H9 (cell line): ENCODE results near the gene RASAL1. TPM values are rescaled to one million over a fixed set of nuclear protein-coding genes. Genes with fewer than 3 reads are reported as not detected.

ENCODE experiments used
- DNase-seq: peaks from one replicate; pipeline ENCODE4 v3.0.0-alpha.2; 2017
- H2AFZ ChIP-seq: one replicate; pipeline ENCODE4 v1.6.1; 2013; ENCODE audit warnings: mild to moderate bottlenecking, low read length, control low read depth, moderate library complexity
- H2AK5ac ChIP-seq: 2 replicates; pipeline ENCODE4 v1.6.1; 2013; ENCODE audit warnings: low read length, control low read depth, mixed read lengths; ENCODE audit not compliant: insufficient read length
- H2BK120ac ChIP-seq: one replicate; pipeline ENCODE4 v1.6.1; 2013; ENCODE audit warnings: low read depth, mild to moderate bottlenecking, low read length, control low read depth, inconsistent platforms; ENCODE audit not compliant: poor library complexity, severe bottlenecking
- H2BK12ac ChIP-seq: 2 replicates; pipeline ENCODE4 v1.6.1; 2013; ENCODE audit warnings: low read length, control low read depth, mixed read lengths, low read depth; ENCODE audit not compliant: insufficient read length
- H2BK15ac ChIP-seq: 2 replicates; pipeline ENCODE4 v1.6.1; 2013; ENCODE audit warnings: low read depth, low read length, control low read depth
- H2BK20ac ChIP-seq: one replicate; pipeline ENCODE4 v1.6.1; 2013; ENCODE audit warnings: low read depth, mild to moderate bottlenecking, low read length, control low read depth, inconsistent platforms; ENCODE audit not compliant: poor library complexity, severe bottlenecking
- H2BK5ac ChIP-seq: 2 replicates; pipeline ENCODE4 v1.6.1; 2013; ENCODE audit warnings: low read length, control low read depth, mixed read lengths; ENCODE audit not compliant: insufficient read length
- H3K14ac ChIP-seq: 2 replicates; pipeline ENCODE4 v1.6.1; 2013; ENCODE audit warnings: low read length, control low read depth; ENCODE audit not compliant: insufficient read depth
- H3K18ac ChIP-seq: 2 replicates; pipeline ENCODE4 v1.6.1; 2013; ENCODE audit warnings: low read depth, mild to moderate bottlenecking, mixed read lengths, low read length, control low read depth; ENCODE audit not compliant: insufficient read length
- H3K23ac ChIP-seq: 2 replicates; pipeline ENCODE4 v1.6.1; 2013; ENCODE audit warnings: low read length, control low read depth, mixed read lengths, low read depth; ENCODE audit not compliant: insufficient read length
- H3K23me2 ChIP-seq: 2 replicates; pipeline ENCODE4 v1.6.1; 2013; ENCODE audit warnings: low read depth, mild to moderate bottlenecking, mixed read lengths, low read length, control low read depth; ENCODE audit not compliant: insufficient read length, poor library complexity, severe bottlenecking
- H3K27ac ChIP-seq: 2 replicates; pipeline ENCODE4 v1.5.1; 2013; ENCODE audit warnings: low read length, control low read depth, mixed read lengths, low read depth; ENCODE audit not compliant: insufficient read length
- H3K27me3 ChIP-seq: 2 replicates; pipeline ENCODE4 v1.6.1; 2013; ENCODE audit warnings: low read length, control low read depth, inconsistent platforms; ENCODE audit not compliant: insufficient read depth
- H3K4ac ChIP-seq: 2 replicates; pipeline ENCODE4 v1.6.1; 2013; ENCODE audit warnings: low read depth, mild to moderate bottlenecking, control low read depth, inconsistent platforms, low read length, moderate library complexity
- H3K4me1 ChIP-seq: 2 replicates; pipeline ENCODE4 v1.6.1; 2013; ENCODE audit warnings: low read length, control low read depth, inconsistent platforms; ENCODE audit not compliant: insufficient read depth
- H3K4me2 ChIP-seq: 2 replicates; pipeline ENCODE4 v1.6.1; 2013; ENCODE audit warnings: low read length, control low read depth, mixed read lengths; ENCODE audit not compliant: insufficient read length, insufficient read depth
- H3K56ac ChIP-seq: 2 replicates; pipeline ENCODE4 v1.6.1; 2013; ENCODE audit warnings: low read depth, mild to moderate bottlenecking, mixed read lengths, low read length, control low read depth; ENCODE audit not compliant: insufficient read length
- H3K79me1 ChIP-seq: 2 replicates; pipeline ENCODE4 v1.6.1; 2013; ENCODE audit warnings: low read depth, mild to moderate bottlenecking, moderate library complexity, low read length, control low read depth, inconsistent platforms; ENCODE audit not compliant: insufficient read depth, poor library complexity, severe bottlenecking
- H3K79me2 ChIP-seq: 2 replicates; pipeline ENCODE4 v1.6.1; 2013; ENCODE audit warnings: low read length, control low read depth, inconsistent platforms; ENCODE audit not compliant: insufficient read depth
- H3K9ac ChIP-seq: 2 replicates; pipeline ENCODE4 v1.6.1; 2013; ENCODE audit warnings: low read length, control low read depth, mixed read lengths; ENCODE audit not compliant: insufficient read length; ENCODE audit errors: extremely low read depth
- H3K9me3 ChIP-seq: one replicate; pipeline ENCODE4 v1.6.1; 2013; ENCODE audit warnings: low read depth, low read length, inconsistent platforms; ENCODE audit not compliant: control insufficient read depth
- H3T11ph ChIP-seq: one replicate; pipeline ENCODE4 v1.6.1; 2013; ENCODE audit warnings: mild to moderate bottlenecking, low read length, control low read depth, inconsistent platforms
- H4K20me1 ChIP-seq: one replicate; pipeline ENCODE4 v1.6.1; 2013; ENCODE audit not compliant: control insufficient read depth, insufficient read length, insufficient read depth
- H4K5ac ChIP-seq: 2 replicates; pipeline ENCODE4 v1.6.1; 2013; ENCODE audit warnings: low read depth, mild to moderate bottlenecking, mixed read lengths, low read length, control low read depth; ENCODE audit not compliant: insufficient read length
- H4K8ac ChIP-seq: replicated peaks from 2 replicates; pipeline ENCODE4 v1.6.1; 2013; ENCODE audit warnings: low read length, control low read depth, mixed read lengths, low read depth; ENCODE audit not compliant: insufficient read length
- H4K91ac ChIP-seq: 2 replicates; pipeline ENCODE4 v1.6.1; 2013; ENCODE audit warnings: low read depth, mild to moderate bottlenecking, moderate library complexity, mixed read lengths, low read length, control low read depth; ENCODE audit not compliant: insufficient read length
- H3K27ac Mint-ChIP-seq, 3 experiments: 2 replicates in 2 of 3; 3 replicates in 1 of 3; pipeline ENCODE4 v1.8.0; 2020 to 2021; ENCODE audit warnings: mixed read lengths in 3 of 3, mild to moderate bottlenecking in 1 of 3, moderate library complexity in 1 of 3
- H3K27me3 Mint-ChIP-seq: 2 replicates; pipeline ENCODE4 v1.8.0; 2021; ENCODE audit warnings: low read depth, mild to moderate bottlenecking, moderate library complexity, mixed read lengths
- H3K36me3 Mint-ChIP-seq, 3 experiments: 2 replicates in 2 of 3; 3 replicates in 1 of 3; pipeline ENCODE4 v1.8.0; 2020 to 2021; ENCODE audit warnings: low read depth in 3 of 3, mixed read lengths in 3 of 3; ENCODE audit not compliant: insufficient read depth in 1 of 3
- H3K4me1 Mint-ChIP-seq, 2 experiments: 2 replicates each; pipeline ENCODE4 v1.8.0; 2020; ENCODE audit warnings: mixed read lengths in 2 of 2
- H3K4me3 Mint-ChIP-seq, 2 experiments: 2 replicates in 1 of 2; 3 replicates in 1 of 2; pipeline ENCODE4 v1.8.0; 2020 to 2021; ENCODE audit warnings: mild to moderate bottlenecking in 2 of 2, mixed read lengths in 2 of 2, moderate library complexity in 1 of 2
- H3K9me3 Mint-ChIP-seq, 2 experiments: 2 replicates in 1 of 2; 3 replicates in 1 of 2; pipeline ENCODE4 v1.8.0; 2020; ENCODE audit warnings: mild to moderate bottlenecking in 2 of 2, mixed read lengths in 2 of 2, moderate library complexity in 1 of 2
- WGBS: extraction: QIAGEN DNeasy Blood & Tissue Kit; methylation state at CpG from one replicate; pipeline ENCODE4 v1.1.7; 2013; ENCODE audit warnings: missing lambda C conversion rate, low lambda C conversion rate, mixed read lengths; ENCODE audit not compliant: insufficient read length; ENCODE audit errors: extremely low coverage; 5-methylcytosine and 5-hydroxymethylcytosine counted together
- total RNA-seq: library from RNA; stranded (reverse); gene quantifications from 2 replicates; pipeline ENCODE4 v1.2.1, GENCODE V29; 2021
- TF ChIP-seq, protein P1 (sequence below): fragments of 200-600 bp; sonication (generic); conservative IDR thresholded peaks from 3 replicates; pipeline ENCODE4 v1.8.0; 2021; ENCODE audit warnings: antibody characterized with exemption, mild to moderate bottlenecking

RASAL1 gene
- total RNA-seq, 1 experiment from 2014 or later: 2.3 TPM

DNA sequence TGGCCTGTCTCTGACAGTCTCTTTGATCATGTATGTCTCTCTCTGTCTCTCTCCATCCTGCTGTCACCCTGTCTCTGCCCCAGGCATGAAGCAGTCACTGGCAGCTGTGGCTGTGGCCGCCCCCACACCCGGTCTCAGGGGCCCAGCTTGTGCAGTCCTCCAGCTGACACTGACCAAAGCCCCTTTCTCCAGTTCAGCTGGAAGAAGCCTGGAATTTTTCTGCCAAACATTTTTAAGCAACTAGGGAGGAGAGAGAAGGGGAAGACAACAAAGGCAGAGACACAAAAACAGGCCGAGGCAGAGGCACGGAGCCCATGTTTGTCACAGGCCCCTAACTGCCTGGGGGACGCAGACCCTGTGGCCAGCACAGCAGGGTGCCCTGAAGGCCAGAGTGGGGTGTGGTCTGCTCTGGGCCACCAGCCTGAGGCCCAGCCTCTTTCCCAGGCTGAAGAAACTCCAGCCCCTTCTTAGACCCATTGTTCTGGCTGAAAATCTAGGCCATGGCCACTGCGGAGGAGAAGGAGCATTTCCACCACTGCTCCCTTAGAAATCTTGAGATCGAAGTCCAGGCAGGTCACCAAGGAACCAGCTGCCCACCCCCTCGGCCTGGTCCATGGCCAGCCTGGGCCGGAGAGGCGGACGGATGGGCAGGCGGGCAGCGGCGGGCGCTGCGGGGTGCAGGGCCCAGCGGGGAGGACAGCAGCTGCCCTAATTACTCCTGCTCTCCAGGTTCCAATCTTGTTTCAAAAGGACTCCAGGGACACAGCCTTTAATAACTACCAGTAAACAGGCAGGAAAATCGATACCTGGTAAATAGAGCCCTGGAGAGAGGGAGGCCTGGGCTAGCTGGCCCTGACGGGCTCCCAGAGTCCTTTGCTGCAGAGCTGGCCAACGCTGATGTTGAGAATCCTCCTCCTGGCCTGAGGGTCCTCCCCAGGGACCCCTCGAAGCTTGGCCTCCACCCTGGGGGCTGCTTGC lies 64.1 kb downstream of the RASAL1 start:
- H3K27me3 ChIP-seq: no peaks in the 10 kb centered on the region
- peaks cover 37% of the 10 kb centered on the region for H3K27me3 Mint-ChIP-seq
- H2BK120ac ChIP-seq: no peak overlapping the region
- H3K9me3 ChIP-seq: no peaks in the 10 kb centered on the region
- no peak overlapping the region; a peak in 1 of 5 replicates for H3K4me3 Mint-ChIP-seq
- H3K27ac ChIP-seq: no peak overlapping the region
- H2BK20ac ChIP-seq: no peak overlapping the region
- no peaks in the 10 kb centered on the region for H3K9me3 Mint-ChIP-seq
- no peak overlapping the region for H3K9ac ChIP-seq
- no peak overlapping the region for H3K4ac ChIP-seq
- WGBS: no CpG with 5 or more reads among the region's 21 CpGs
- H3K36me3 Mint-ChIP-seq: no peaks in the 10 kb centered on the region; a peak in 1 of 7 replicates
- TF ChIP-seq, protein P1, sequence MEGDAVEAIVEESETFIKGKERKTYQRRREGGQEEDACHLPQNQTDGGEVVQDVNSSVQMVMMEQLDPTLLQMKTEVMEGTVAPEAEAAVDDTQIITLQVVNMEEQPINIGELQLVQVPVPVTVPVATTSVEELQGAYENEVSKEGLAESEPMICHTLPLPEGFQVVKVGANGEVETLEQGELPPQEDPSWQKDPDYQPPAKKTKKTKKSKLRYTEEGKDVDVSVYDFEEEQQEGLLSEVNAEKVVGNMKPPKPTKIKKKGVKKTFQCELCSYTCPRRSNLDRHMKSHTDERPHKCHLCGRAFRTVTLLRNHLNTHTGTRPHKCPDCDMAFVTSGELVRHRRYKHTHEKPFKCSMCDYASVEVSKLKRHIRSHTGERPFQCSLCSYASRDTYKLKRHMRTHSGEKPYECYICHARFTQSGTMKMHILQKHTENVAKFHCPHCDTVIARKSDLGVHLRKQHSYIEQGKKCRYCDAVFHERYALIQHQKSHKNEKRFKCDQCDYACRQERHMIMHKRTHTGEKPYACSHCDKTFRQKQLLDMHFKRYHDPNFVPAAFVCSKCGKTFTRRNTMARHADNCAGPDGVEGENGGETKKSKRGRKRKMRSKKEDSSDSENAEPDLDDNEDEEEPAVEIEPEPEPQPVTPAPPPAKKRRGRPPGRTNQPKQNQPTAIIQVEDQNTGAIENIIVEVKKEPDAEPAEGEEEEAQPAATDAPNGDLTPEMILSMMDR: no peak
- no peak overlapping the region for H4K8ac ChIP-seq
- no peak overlapping the region for H2BK15ac ChIP-seq
- peaks cover 14 to 32% of the 10 kb centered on the region in 2 experiments for H3K4me1 Mint-ChIP-seq
- H3K4me1 ChIP-seq: peaks cover 4% of the 10 kb centered on the region; the same call in 1 of the 2 replicates
- peak overlapping the region in 1 of 3 experiments; percentile 22; a peak in 1 of 7 replicates for H3K27ac Mint-ChIP-seq
- no peak overlapping the region for H3K14ac ChIP-seq
- H2BK12ac ChIP-seq: no peak overlapping the region
- H3K23me2 ChIP-seq: no peaks in the 10 kb centered on the region
- no peak overlapping the region for H4K5ac ChIP-seq
- H3T11ph ChIP-seq: no peak overlapping the region
- H4K91ac ChIP-seq: no peak overlapping the region
- H4K20me1 ChIP-seq: no peaks in the 10 kb centered on the region
- DNase-seq: peak; percentile 29
- H3K79me1 ChIP-seq: no peaks in the 10 kb centered on the region
- H3K79me2 ChIP-seq: no peaks in the 10 kb centered on the region
- H3K23ac ChIP-seq: no peak overlapping the region
- H3K4me2 ChIP-seq: no peak overlapping the region
- no peak overlapping the region for H2AK5ac ChIP-seq
- no peak overlapping the region for H2AFZ ChIP-seq
- H3K18ac ChIP-seq: no peak overlapping the region
- H2BK5ac ChIP-seq: no peak overlapping the region
- no peak overlapping the region for H3K56ac ChIP-seq
